ENCODE results near the gene MCC.

MCC gene

GRCh38 chr5:113092683-113093082 lies 395.6 kb downstream of the MCC start:
- ChIA-PET CTCF (no interaction called here), POLR2A (interaction anchor here (1.4 kb wide), 1 partner anchor 9 kb away, joined by 3 read pairs; no protein-coding TSS in a partner anchor)
- TF ChIP-seq KLF17 (tag by site-specific recombination; IDR thresholded peaks at IDR 0.05), result no peak
- TF ChIP-seq WT1 (tag by site-specific recombination; IDR thresholded peaks at IDR 0.05), result no peak
- TF ChIP-seq ZNF76 (tag by site-specific recombination; IDR thresholded peaks at IDR 0.05; ENCODE audit: borderline replicate concordance, low read depth), result no peak
- TF ChIP-seq ZNF660 (tag by site-specific recombination; IDR thresholded peaks at IDR 0.05), result 0 out of 2 replicates have a peak, but pooled peaks have one; percentile 48
- TF ChIP-seq SCRT2 (tag by site-specific recombination; IDR thresholded peaks at IDR 0.05), result no peak
- Histone ChIP-seq H3K4me3 (ENCODE audit: low read depth, low read length) (no peak overlapping the region), H3K36me3 (ENCODE audit: control insufficient read depth in 2 of 2, insufficient read depth in 1 of 2, low read length in 2 of 2) (peaks cover 0 to 8% of the 10 kb centered on the region in 2 experiments; a peak in 1 of 3 replicates), H3K9me3 (ENCODE audit: control insufficient read depth, insufficient read depth, low read depth, low read length) (no peaks in the 10 kb centered on the region), H3K4me1 (ENCODE audit: control insufficient read depth, insufficient read depth, low read length) (peaks cover 18% of the 10 kb centered on the region), H3K27ac (ENCODE audit: extremely low read depth, low read depth, low read length) (no peak overlapping the region)

- Histone ChIP-seq H3K4me3 (ENCODE audit: low read depth, low read length) (no peak overlapping the region), H3K4me1 (ENCODE audit: control insufficient read depth, insufficient read depth, low read length) (peaks cover 20% of the 10 kb centered on the region), H3K9me3 (ENCODE audit: control insufficient read depth, insufficient read depth, low read depth, low read length) (no peaks in the 10 kb centered on the region), H3K27ac (ENCODE audit: extremely low read depth, low read depth, low read length) (no peak overlapping the region), H3K36me3 (ENCODE audit: control insufficient read depth in 2 of 2, insufficient read depth in 1 of 2, low read length in 2 of 2) (peaks cover 0 to 10% of the 10 kb centered on the region in 2 experiments; a peak in 1 of 3 replicates)
- CTCF ChIA-PET, result interaction anchor here (0.6 kb wide), 1 partner anchor 396 kb away, joined by 3 read pairs; the partner anchor contains the start of gene MCC
- TF ChIP-seq ZNF747 (tag by site-specific recombination; IDR thresholded peaks at IDR 0.05) (no peak), ZNF624 (tag by site-specific recombination; IDR thresholded peaks at IDR 0.05) (no peak), GLI4 (tag by site-specific recombination; IDR thresholded peaks at IDR 0.05) (no peak), SCRT1 (tag by site-specific recombination; IDR thresholded peaks at IDR 0.05; ENCODE audit: borderline replicate concordance) (no peak), OVOL3 (tag by site-specific recombination; IDR thresholded peaks at IDR 0.05) (no peak)
- POLR2A ChIA-PET, result no interaction called here
Observed at GRCh38 chr5:113091622-113092021, 396.6 kb downstream of the MCC start.

- H3K27ac ChIP-seq (ENCODE audit: extremely low read depth, low read depth, low read length), result no peak overlapping the region
- H3K4me3 ChIP-seq (ENCODE audit: low read depth, low read length), result no peak overlapping the region
- peaks cover 0 to 9% of the 10 kb centered on the region in 2 experiments; a peak in 2 of 3 replicates for H3K36me3 ChIP-seq (ENCODE audit: control insufficient read depth in 2 of 2, insufficient read depth in 1 of 2, low read length in 2 of 2)
- ChIA-PET CTCF (no interaction called here), POLR2A (no interaction called here)
- no peaks in the 10 kb centered on the region for H3K9me3 ChIP-seq (ENCODE audit: control insufficient read depth, insufficient read depth, low read depth, low read length)
- peaks cover 20% of the 10 kb centered on the region for H3K4me1 ChIP-seq (ENCODE audit: control insufficient read depth, insufficient read depth, low read length)
- TF ChIP-seq ZNF785 (tag by site-specific recombination; IDR thresholded peaks at IDR 0.05), result no peak
- TF ChIP-seq SCRT1 (tag by site-specific recombination; IDR thresholded peaks at IDR 0.05; ENCODE audit: borderline replicate concordance), result peak; percentile 69; the same call in 1 of the 2 replicates
- TF ChIP-seq ZNF629 (tag by site-specific recombination; IDR thresholded peaks at IDR 0.05), result no peak
- TF ChIP-seq SCRT2 (tag by site-specific recombination; IDR thresholded peaks at IDR 0.05), result peak; percentile 87
- no peak for TF ChIP-seq ZNF473 (tag by site-specific recombination; IDR thresholded peaks at IDR 0.05)
- no peak for TF ChIP-seq ZNF140 (tag by site-specific recombination; IDR thresholded peaks at IDR 0.05)
- no peak for TF ChIP-seq ZNF16 (tag by site-specific recombination; IDR thresholded peaks at IDR 0.05; ENCODE audit: low read depth)
- 0 out of 2 replicates have a peak, but pooled peaks have one; percentile 7 for TF ChIP-seq ZFHX2 (tag by site-specific recombination; conservative IDR thresholded peaks at IDR 0.05)
- TF ChIP-seq ZNF174 (tag by site-specific recombination; IDR thresholded peaks at IDR 0.05), result no peak
- no peak for TF ChIP-seq ZNF670 (tag by site-specific recombination; IDR thresholded peaks at IDR 0.05; ENCODE audit: low read depth)
- no peak for TF ChIP-seq ZSCAN30 (tag by site-specific recombination; IDR thresholded peaks at IDR 0.05)
- no peak for TF ChIP-seq KLF8 (tag by site-specific recombination; IDR thresholded peaks at IDR 0.05)
- TF ChIP-seq REPIN1 (tag by site-specific recombination; IDR thresholded peaks at IDR 0.05; ENCODE audit: low read depth), result no peak
Observed at GRCh38 chr5:113090336-113091106, 397.7 kb downstream of the MCC start.
